Right renal cortex interstitium (tissue), 3 donors: ENCODE results near the gene ZFHX2. TPM values are rescaled to one million over a fixed set of nuclear protein-coding genes. Genes with fewer than 3 reads are reported as not detected.

Source experiments
- DNase-seq, 3 donors: peaks; one replicate each; pipeline ENCODE4 v3.0.0-alpha.2; 2013; ENCODE audit warnings: low read depth in 3 of 3, low spot score in 2 of 3
- polyA plus RNA-seq, 3 donors: library from polyadenylated mRNA; unstranded; fragments of 120-200 nt; gene quantifications; one replicate each; pipeline ENCODE4 v1.2.1, GENCODE V29; 2013; ENCODE audit not compliant: insufficient read length in 3 of 3

ZFHX2 gene
- polyA plus RNA-seq, 3 donors = 6.7 to 7.3 (median 7.2) TPM

DNA sequence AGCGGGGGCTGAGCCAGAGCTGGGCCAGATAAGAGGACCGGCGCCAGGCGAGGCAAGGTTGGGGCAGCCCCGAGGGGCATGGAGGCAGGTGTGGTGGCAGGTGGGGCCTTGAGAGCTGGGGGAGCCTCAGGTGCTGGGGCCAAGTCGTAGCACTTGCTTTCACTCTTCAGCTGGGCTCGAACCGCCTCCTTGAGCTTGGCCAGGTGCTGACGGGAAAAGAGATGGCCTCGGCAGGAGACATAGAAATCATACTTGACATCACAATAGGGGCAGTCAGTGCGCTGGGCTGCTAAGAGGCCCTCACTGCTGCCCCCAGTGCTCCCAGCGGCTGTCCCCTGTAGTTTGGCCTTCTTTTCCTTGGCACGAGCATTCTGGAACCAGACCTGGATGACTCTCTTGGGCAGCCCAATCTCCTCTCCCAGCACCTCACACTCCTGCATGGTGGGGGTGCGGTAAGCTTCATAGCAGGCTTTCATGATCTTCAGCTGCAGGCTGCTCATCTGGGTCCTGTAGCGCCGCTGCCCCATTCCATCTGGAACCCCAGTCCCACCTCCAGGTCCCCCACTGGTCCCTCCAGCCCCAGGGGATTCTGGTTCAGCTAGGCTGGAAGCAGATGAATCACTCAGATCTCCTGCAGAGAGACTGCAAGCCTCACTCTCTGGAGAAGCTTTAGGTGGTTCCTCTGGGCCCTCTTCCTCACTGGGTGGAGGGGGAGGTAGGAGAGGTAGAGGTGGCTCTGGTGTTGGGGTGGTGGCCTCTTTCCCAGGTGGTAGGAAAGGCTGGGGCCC, 28.1 kb downstream of the ZFHX2 start:
- no peak for DNase-seq

DNA sequence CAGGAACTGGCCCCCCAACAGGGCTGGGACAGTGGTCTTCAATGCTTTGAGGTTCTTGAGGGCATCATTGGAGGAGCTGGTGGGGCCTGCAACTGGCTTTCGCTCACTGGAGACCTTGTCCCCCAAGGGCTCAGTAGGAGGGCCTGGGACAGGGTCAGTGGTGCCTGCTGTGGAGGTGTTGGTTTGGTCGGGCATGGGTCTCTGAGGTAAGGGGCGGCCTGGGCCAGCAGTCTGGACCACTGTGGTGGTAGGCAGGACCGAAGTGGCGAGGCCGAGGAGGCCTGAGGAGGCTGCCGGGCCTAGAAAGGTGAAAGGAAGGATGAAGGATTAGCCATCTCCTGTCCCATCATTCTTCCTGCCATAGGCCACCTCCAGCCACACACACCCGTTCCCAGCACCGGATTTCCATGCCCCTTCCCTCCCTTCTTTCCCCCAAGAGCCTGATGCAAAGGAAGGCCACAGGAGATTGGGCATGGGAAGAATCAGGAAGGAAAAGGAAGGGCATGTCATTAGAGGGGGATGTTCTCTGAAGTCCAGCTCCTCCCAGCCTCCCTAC, 28.8 kb downstream of the ZFHX2 start:
- DNase-seq = no peak

DNA sequence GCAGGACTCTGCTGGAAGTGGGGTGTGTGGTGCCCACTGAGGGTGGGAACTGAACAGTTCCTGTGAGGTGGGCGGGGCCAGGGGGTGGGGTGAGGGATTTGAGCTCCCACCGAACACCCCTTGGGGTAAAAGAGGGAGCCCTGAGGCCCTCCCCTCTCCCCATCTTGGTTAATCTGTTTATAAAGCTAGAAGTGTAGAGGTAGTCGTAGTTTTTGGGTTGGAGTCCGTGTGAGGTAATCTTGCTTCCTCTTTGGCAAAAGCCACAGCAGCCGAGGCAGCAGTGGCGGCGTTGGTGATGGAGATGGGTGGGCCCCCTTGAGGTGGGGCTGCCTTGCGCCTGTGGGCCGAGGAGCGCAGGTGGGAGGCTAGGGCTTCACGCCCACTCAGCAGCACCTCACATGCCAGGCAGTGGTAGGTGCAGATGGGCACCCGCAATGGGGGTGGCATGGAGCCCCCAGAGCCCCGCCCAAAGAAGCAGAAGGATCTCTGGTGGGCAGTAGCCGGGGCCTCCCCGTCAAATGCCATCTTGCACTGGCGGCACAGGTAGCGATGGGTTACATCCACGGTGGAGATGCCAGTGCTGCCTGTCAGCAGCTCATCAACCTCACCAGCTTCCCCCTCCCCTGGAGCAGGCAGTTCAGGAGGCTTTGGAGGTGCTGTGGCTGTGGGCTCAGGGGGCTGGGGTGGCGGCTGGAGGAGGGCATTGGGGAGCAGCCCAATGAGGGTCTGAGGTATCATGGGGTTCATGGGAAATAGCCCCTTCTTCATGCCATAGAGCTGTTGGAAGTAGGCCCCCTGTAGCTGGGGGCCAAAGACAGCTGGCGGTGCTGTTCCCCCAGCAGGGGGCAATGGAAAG, 29.6 kb downstream of the ZFHX2 start:
- no peak for DNase-seq

DNA sequence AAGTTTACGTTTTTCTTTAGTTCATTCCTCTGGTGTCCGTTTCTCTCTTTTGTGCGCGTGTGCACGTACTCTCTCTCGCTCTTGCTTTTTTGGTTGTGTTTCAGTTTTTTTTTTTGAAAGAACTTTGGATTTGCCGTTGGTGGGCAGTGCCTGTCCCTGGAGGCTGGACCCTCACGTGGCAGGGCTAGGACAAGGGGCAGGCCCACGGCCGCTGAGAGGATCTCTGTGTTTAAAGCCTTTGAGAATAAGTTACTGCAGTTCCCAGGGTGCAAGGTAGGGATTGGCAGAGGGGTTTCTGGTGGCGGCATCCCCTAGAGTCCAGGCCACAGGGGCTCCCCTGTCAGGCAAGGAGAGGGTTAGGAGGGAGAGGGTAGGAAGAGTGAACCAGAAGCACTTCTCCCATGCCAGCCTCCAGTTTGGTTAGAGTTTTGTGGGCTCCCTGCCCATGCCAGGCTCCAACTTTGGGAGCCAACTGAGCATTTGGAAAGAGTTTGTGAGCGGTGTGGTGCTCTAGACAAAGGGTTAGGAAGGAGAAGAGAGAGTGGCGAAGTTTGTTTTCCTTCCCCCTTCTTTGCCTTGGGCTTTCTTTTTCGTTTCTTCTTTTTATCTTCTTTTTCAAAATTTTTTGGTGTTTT, 30.5 kb downstream of the ZFHX2 start:
- DNase-seq = no peak

DNA sequence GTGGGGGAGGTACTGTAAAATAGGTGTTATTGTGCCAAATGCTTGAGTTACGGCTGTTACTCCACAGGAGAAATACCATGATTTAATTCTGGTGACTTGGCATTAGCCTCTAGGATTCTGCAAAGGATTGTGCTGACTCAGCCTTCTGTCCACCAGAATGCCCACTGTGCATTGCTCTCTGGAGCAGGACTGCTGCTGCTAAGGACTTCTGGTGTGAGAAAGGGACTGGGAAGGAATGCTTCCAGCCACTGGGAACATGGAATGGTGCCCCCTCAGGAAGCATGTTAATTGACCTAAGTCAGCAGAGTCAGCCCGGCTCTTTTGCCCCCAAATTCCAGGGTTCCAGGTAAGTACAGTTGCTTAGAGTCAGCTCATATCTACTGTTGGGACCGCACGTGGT, 32.9 kb downstream of the ZFHX2 start:
- DNase-seq = no peak

DNA sequence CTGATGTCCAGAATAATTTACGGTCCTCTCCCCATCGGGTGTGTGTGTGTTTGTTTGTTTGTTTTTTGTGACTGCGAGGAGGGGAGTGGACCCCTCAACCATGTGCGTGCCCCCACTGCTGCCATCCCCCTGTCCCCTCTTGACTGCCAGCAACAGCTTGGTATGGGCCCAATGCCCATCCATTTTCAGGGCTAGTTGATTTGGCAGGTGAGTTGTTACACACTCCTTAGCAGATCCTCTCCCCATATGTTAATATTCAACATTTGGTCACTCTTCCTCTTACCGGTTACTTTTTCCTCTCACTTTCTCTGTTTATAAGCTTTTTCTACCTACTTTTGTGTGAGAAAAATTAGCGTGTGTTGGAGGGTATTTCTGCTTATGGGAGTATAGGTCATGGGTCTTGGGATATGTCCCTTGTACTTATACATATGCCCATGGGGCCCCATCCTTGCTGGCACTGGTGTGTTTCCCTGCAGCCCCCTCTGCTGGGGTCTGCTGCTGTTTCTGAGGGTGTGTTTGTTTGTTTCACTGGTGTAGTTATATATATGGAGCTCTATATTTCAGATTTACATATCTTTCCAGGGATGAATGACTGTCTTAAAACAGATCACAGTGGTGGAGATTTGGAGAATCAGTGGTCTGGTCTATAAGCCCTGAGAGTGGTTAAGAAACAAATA, 33.8 kb downstream of the ZFHX2 start:
- DNase-seq = no peak

DNA sequence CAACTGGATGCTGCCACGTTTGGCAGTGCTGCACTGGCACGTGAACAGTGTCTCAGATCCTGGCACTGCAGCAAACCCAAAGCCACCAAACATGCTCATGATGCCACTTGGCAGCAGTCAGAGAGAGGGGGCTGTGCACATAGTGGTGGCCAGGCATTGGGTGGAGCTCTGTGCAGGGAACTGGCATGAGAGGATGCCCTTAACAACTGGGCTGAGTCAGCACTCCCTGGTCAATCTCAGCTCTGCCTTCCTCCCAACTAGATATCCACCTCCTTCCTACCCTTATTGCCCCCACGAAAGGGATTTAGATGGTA, 37.0 kb downstream of the ZFHX2 start:
- DNase-seq = no peak

DNA sequence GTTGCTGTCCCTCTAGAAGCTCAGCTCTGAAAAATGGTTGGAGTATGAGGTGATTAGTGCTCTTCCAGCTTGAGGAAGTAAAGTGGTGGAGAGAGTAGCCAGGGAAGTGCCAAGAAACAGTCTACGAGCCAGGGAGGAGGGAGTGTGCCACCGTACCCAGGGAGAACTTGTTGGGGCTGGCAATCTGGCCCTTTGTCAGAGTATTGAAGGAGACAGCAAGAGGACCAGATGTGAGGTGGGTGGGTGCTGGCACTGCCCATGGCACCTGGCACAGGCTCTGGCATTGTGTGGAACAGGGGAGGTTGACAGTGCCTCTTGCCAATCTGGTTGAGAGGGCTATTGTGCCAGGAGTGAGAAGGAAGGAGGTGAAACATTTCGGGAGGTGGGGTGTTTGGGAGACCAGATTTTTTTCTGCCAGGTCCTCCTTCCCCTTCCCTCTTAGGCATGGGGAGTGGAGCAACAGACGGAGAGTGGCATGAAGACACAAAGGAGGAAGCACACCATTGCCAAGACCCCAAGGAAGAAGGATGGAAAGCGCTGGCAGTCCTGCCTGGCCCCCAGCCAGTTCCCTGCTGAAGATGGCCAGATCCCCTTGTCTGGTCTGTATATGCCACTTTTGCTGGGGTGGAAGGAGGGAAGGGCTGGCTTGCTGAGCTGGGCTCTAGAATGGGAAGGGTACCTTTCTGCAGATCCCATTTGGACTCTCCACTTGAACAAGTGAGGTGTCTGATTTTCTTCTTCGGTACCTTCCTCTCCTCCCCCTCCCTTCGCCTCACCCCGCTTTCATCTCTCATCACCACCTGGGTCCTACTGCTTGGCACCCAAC, 37.5 kb downstream of the ZFHX2 start:
- no peak for DNase-seq

DNA sequence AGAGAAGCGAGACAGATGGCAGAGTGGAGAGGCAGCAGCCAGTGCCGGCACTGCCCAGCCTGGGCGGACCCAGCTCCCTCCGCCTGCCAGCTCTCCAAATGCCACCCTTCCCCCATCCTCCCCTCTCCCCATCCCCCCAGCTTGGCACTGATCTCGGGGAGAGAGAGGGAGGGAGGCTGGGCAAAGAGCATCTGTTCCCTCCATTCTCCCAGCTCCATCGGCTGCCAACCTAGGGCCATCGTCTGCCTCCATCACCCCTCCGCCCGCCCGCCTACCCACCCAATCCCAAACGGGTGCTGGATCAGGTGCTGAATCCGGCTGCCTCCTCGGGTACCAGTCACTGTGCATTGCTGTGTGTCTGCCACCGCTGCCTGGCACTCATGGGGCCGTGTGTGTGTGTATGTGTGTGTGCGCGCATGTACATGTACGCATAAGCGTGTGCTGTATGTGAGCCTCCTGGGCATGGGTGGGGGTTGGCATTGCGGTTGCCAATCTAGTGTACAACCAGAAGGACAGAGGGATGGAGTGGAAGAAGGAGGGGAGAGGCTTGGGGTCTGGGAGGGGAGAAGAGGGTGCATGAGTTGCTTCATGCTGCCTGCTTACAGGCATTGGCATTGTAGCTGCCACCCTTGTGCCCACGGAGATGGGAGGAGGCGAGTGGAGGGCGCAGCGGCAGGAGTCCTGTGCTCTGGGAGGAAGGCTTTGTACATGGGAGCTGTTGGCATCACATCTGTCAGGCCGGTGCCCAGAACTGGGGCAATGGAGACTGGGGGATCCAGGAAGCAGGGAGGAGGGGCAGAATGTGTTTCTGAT, 38.4 kb downstream of the ZFHX2 start:
- no peak for DNase-seq

DNA sequence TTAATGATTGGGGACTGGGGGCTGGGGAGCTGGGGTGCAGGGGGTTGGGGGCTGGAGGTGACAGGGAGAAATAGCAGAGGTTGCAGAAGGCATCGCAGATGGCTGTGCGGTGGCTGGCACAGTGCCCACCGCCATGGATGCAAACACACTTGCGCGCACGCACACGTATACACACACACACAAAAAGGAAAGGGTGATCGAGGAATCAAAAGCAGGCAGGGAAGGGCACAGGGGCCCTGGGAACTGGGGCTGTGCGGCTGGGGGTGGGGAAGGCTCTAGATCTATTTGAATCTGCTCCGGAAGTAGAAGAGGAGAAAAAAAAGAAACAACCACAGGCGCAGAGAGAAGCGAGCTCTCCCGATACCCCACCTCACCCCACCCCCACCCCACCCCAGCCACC, 39.4 kb downstream of the ZFHX2 start:
- DNase-seq = no peak

DNA sequence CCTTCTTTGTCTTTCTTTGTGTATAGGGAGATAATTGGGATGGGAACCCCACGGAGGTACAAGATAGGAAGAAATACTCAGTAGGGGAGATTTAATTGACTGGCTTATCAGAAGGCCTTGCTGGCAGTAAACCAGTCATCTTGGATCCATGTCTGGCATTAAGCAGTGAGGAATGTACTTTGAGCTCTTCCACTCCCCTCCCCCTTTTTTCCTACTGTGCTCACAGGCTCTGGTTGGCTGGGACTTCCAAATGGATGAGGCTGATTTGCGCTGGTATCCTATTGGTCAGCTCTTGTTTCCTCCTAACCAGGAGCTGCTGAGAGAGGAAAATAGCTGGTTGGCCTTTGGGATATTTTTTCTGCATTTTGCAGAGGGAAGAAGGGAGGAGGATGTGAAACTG, 57.3 kb downstream of the ZFHX2 start:
- no peak for DNase-seq

DNA sequence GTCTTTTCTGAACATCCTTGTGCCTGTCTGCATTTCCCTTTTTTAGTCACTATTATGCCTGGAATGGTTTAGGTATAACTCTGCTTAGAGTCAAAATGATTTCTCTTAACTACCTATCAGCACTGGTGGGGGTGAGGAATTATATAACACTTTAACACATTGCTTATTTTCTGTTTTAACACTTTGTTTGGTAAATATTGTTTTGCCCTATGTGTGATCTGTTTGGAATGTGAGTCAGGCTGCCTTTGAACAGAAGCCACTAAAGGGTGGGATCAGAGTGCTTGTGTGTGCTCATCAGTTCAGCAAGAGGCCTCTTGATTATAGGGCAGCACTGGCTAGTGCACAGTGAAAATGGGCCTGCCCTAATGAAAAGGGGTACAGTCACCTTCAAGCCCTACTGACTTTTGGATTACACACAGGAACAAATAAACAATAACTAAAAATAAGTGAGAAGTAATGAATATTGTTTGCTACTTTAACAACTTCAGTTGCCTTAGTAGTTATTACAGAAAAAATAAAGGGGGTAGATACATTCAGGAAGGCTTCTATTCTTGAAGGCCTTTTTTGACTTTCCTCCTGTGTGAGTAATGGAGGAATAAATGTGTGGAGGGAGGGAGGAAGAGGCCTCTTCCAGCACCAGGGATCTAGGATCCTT, 58.8 kb downstream of the ZFHX2 start:
- DNase-seq = no peak

DNA sequence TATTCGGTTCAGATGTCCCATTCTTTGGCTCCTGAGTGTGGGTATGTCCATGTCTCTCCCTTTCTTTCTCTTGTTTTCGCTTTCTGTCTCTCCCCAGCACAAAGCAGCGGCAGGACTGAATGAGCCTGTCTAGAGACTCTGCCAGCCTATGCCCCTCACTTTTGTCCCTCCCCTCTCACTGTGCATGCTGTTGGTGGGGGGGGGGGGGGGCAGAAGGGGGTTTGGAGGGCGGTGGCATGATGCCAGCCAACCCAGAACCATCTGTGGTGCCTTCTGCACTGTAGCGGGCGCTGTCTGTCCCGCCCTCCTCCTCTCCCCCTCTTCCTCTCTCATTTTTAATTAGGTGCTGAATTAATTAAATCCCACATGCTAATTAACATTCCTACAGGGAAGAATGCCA, 64.3 kb downstream of the ZFHX2 start:
- DNase-seq = no peak

DNA sequence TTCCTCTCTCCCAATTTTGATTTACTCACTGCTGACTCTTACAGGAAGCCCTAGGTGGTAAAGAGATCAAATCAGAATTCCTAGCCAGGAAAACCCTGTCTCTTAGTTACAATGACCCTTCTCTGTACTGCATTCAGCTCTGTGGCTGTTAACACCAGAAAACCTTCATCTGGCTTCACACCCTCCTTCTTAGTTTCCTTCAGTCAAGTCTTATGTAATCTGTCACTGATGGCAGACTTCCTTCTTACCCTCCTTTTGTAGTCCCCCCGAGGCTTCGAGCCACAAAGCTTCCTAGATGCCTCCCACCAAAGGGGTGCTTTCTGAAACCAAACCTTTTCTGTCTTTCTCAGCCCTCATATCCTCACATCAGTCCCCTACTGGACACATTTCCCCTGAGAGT, 65.5 kb downstream of the ZFHX2 start:
- no peak for DNase-seq

DNA sequence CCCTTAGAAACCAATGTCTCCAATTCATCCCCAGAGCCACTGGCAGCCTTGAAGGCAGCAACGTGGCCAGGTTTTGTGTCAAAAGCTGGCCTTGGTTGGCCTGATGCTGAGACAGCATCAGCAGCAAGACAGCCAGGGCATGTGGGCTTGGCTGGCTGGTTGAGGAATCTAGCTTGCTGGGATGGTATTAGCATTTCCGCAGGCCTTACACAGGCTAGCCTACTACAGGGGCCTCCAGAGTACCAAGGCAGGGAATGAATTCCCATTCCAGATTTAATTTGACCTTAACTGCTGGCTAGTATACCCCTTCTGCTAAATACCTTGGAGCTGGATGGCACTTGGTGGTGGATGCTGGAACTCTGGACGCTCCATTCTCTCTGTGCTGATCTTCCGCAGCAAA, 66.2 kb downstream of the ZFHX2 start:
- no peak for DNase-seq

DNA sequence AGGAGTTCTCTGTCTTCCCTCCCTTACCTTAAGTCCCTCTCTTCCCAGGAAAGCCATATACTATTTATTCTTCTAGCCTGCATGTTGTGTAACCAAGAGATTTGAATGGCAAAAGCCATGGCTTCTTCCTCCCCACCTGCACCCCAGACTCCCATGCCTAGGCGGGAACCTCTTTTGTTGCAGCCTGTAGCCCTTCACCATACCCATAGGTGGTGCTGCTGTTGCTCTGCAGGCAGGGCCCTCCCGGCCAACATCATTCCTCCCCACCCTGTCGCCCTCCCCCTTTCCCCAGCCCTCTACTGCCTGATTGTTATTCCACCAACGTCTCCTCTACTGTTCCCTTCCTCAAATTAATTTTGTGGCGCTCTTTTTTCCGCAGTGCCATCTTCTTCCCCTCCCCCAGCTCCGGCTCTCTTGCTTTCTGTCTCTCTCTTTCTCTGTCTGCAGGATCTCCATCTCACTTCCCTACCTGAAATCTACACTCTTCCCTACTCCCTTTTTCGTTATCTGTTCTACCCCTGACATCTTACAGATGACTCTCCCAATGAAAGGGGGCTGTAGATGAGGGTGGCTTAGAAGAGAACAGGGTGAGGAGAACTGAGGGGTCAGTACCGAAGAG, 68.2 kb downstream of the ZFHX2 start:
- DNase-seq = no peak

DNA sequence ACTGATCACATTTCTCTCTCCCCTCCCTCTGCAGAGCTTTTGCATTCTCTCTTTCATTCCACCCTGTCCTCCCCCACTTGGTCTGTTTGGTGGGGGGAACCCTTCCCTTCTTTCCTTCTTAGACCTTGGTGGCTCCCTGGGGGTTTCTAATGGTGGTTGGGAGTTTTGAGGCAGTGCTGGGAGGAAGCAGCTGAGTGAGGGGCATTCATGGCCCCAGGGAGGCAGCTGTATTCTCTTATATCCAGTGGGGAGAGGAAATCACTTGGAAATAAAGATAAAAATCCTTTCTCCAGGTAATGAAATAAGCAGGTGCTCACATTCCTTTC, 68.8 kb downstream of the ZFHX2 start:
- no peak for DNase-seq
